ENCODE measurements around the gene CAPN10.

The CAPN10 gene

GRCh38 chr2:240645801-240646175 lies 59.3 kb downstream of the CAPN10 start:
- no peaks in the 10 kb centered on the region for H3K27me3 ChIP-seq (ENCODE audit: insufficient read depth, insufficient read length)

GRCh38 chr2:240646176-240646899 lies 59.8 kb downstream of the CAPN10 start:
- no peak for DNase-seq (ENCODE audit: low read depth, low spot score)
- Histone ChIP-seq H3K9ac (ENCODE audit: insufficient read length, low read depth) (no peak overlapping the region), H3K27me3 (ENCODE audit: insufficient read depth, insufficient read length) (no peaks in the 10 kb centered on the region), H3K4me1 (ENCODE audit: insufficient read depth, insufficient read length) (peaks cover 19% of the 10 kb centered on the region), H3K4me3 (ENCODE audit: insufficient read length, low read depth) (no peak overlapping the region), H3K36me3 (ENCODE audit: insufficient read depth, insufficient read length, low read length) (no peaks in the 10 kb centered on the region), H3K9me3 (ENCODE audit: insufficient read depth, low read length) (peaks cover 2% of the 10 kb centered on the region; the same call in 1 of the 2 replicates)
- TF ChIP-seq SUZ12 (IDR thresholded peaks at IDR 0.05; ENCODE audit: extremely low read depth, insufficient read depth, insufficient read length), result no peak
- TF ChIP-seq ZNF274 (IDR thresholded peaks at IDR 0.05; ENCODE audit: low read depth, low read length), result no peak
- TF ChIP-seq YY1 (IDR thresholded peaks at IDR 0.05; ENCODE audit: insufficient read depth, insufficient read length), result no peak

More at GRCh38 chr2:240645801-240646175, 59.3 kb downstream of the CAPN10 start:
- H3K4me1 ChIP-seq (ENCODE audit: insufficient read depth, insufficient read length), result peaks cover 19% of the 10 kb centered on the region
- DNase-seq (ENCODE audit: low read depth, low spot score), result no peak
- H3K4me3 ChIP-seq (ENCODE audit: insufficient read length, low read depth), result no peak overlapping the region
- no peak overlapping the region for H3K9ac ChIP-seq (ENCODE audit: insufficient read length, low read depth)
- no peaks in the 10 kb centered on the region for H3K9me3 ChIP-seq (ENCODE audit: insufficient read depth, low read length)
- H3K36me3 ChIP-seq (ENCODE audit: insufficient read depth, insufficient read length, low read length), result no peaks in the 10 kb centered on the region
- TF ChIP-seq SUZ12 (IDR thresholded peaks at IDR 0.05; ENCODE audit: extremely low read depth, insufficient read depth, insufficient read length) (no peak), ZNF274 (IDR thresholded peaks at IDR 0.05; ENCODE audit: low read depth, low read length) (no peak), YY1 (IDR thresholded peaks at IDR 0.05; ENCODE audit: insufficient read depth, insufficient read length) (no peak)

- Histone ChIP-seq H3K4me1 (ENCODE audit: insufficient read depth, insufficient read length) (peaks cover 19% of the 10 kb centered on the region), H3K36me3 (ENCODE audit: insufficient read depth, insufficient read length, low read length) (no peaks in the 10 kb centered on the region), H3K27me3 (ENCODE audit: insufficient read depth, insufficient read length) (no peaks in the 10 kb centered on the region), H3K9me3 (ENCODE audit: insufficient read depth, low read length) (peaks cover 6% of the 10 kb centered on the region; the same call in 1 of the 2 replicates), H3K4me3 (ENCODE audit: insufficient read length, low read depth) (no peak overlapping the region), H3K9ac (ENCODE audit: insufficient read length, low read depth) (no peak overlapping the region)
- no peak for TF ChIP-seq YY1 (IDR thresholded peaks at IDR 0.05; ENCODE audit: insufficient read depth, insufficient read length)
- TF ChIP-seq SUZ12 (IDR thresholded peaks at IDR 0.05; ENCODE audit: extremely low read depth, insufficient read depth, insufficient read length), result no peak
- no peak for TF ChIP-seq ZNF274 (IDR thresholded peaks at IDR 0.05; ENCODE audit: low read depth, low read length)
- no peak for DNase-seq (ENCODE audit: low read depth, low spot score)
These were observed 60.5 kb downstream of the CAPN10 start for GRCh38 chr2:240646900-240647502.

GRCh38 chr2:240647503-240648154 lies 61.1 kb downstream of the CAPN10 start:
- no peaks in the 10 kb centered on the region for H3K27me3 ChIP-seq (ENCODE audit: insufficient read depth, insufficient read length)
- H3K4me3 ChIP-seq (ENCODE audit: insufficient read length, low read depth), result no peak overlapping the region
- peaks cover 19% of the 10 kb centered on the region for H3K4me1 ChIP-seq (ENCODE audit: insufficient read depth, insufficient read length)
- DNase-seq (ENCODE audit: low read depth, low spot score), result no peak
- TF ChIP-seq SUZ12 (IDR thresholded peaks at IDR 0.05; ENCODE audit: extremely low read depth, insufficient read depth, insufficient read length) (no peak), ZNF274 (IDR thresholded peaks at IDR 0.05; ENCODE audit: low read depth, low read length) (no peak), YY1 (IDR thresholded peaks at IDR 0.05; ENCODE audit: insufficient read depth, insufficient read length) (no peak)
- H3K9me3 ChIP-seq (ENCODE audit: insufficient read depth, low read length), result peaks cover 6% of the 10 kb centered on the region; the same call in 1 of the 2 replicates
- H3K9ac ChIP-seq (ENCODE audit: insufficient read length, low read depth), result no peak overlapping the region
- H3K36me3 ChIP-seq (ENCODE audit: insufficient read depth, insufficient read length, low read length), result no peaks in the 10 kb centered on the region

- Histone ChIP-seq H3K4me1 (ENCODE audit: insufficient read depth, insufficient read length) (peaks cover 19% of the 10 kb centered on the region), H3K9me3 (ENCODE audit: insufficient read depth, low read length) (peaks cover 6% of the 10 kb centered on the region; the same call in 1 of the 2 replicates), H3K36me3 (ENCODE audit: insufficient read depth, insufficient read length, low read length) (no peaks in the 10 kb centered on the region), H3K4me3 (ENCODE audit: insufficient read length, low read depth) (no peak overlapping the region), H3K9ac (ENCODE audit: insufficient read length, low read depth) (no peak overlapping the region), H3K27me3 (ENCODE audit: insufficient read depth, insufficient read length) (no peaks in the 10 kb centered on the region)
- DNase-seq (ENCODE audit: low read depth, low spot score), result no peak
- TF ChIP-seq YY1 (IDR thresholded peaks at IDR 0.05; ENCODE audit: insufficient read depth, insufficient read length), result no peak
- TF ChIP-seq ZNF274 (IDR thresholded peaks at IDR 0.05; ENCODE audit: low read depth, low read length), result no peak
- no peak for TF ChIP-seq SUZ12 (IDR thresholded peaks at IDR 0.05; ENCODE audit: extremely low read depth, insufficient read depth, insufficient read length)
These were observed 61.7 kb downstream of the CAPN10 start for GRCh38 chr2:240648155-240648649.

Measured in NT2/D1 (cell line).